Measurements from ENCODE around the gene RANBP6.

Gene RANBP6

GRCh38 chr9:5976674-5977397 lies 38.6 kb downstream of the RANBP6 start:
- ChIA-PET POLR2A (no interaction called here), CTCF (interaction anchor here (0.6 to 1.7 kb wide), 3 partner anchors 13 to 329 kb away, joined by 4 to 8 read pairs (median 4); no protein-coding TSS in a partner anchor)
- no peak overlapping the region for H3K27ac ChIP-seq (ENCODE audit: extremely low read depth, low read depth, low read length)
- 0 out of 2 replicates have a peak, but pooled peaks have one; percentile 37 for TF ChIP-seq PRDM1 (tag by site-specific recombination; IDR thresholded peaks at IDR 0.05)
- TF ChIP-seq ZNF132 (tag by site-specific recombination; IDR thresholded peaks at IDR 0.05; ENCODE audit: borderline replicate concordance) = no peak
- no peaks in the 10 kb centered on the region for H3K9me3 ChIP-seq (ENCODE audit: control insufficient read depth, insufficient read depth, low read depth, low read length)
- H3K4me1 ChIP-seq (ENCODE audit: control insufficient read depth, insufficient read depth, low read length) = no peaks in the 10 kb centered on the region
- H3K4me3 ChIP-seq (ENCODE audit: low read depth, low read length) = no peak overlapping the region
- peaks cover 3 to 4% of the 10 kb centered on the region in 2 experiments; a peak in 2 of 3 replicates for H3K36me3 ChIP-seq (ENCODE audit: control insufficient read depth in 2 of 2, insufficient read depth in 1 of 2, low read length in 2 of 2)

GRCh38 chr9:5971740-5972139 lies 43.7 kb downstream of the RANBP6 start:
- Histone ChIP-seq H3K4me1 (ENCODE audit: control insufficient read depth, insufficient read depth, low read length) (no peaks in the 10 kb centered on the region), H3K4me3 (ENCODE audit: low read depth, low read length) (no peak overlapping the region), H3K36me3 (ENCODE audit: control insufficient read depth in 2 of 2, insufficient read depth in 1 of 2, low read length in 2 of 2) (peaks cover 0 to 12% of the 10 kb centered on the region in 2 experiments; a peak in 1 of 3 replicates), H3K9me3 (ENCODE audit: control insufficient read depth, insufficient read depth, low read depth, low read length) (no peaks in the 10 kb centered on the region), H3K27ac (ENCODE audit: extremely low read depth, low read depth, low read length) (no peak overlapping the region)
- ChIA-PET POLR2A (interaction anchor here (1.6 kb wide), 1 partner anchor 36 kb away, joined by 5 read pairs; a partner anchor contains a TSS), CTCF (interaction anchor here (1.4 kb wide), 1 partner anchor 52 kb away, joined by 3 read pairs; no protein-coding TSS in a partner anchor)
- no peak for TF ChIP-seq ZNF132 (tag by site-specific recombination; IDR thresholded peaks at IDR 0.05; ENCODE audit: borderline replicate concordance)
- no peak for TF ChIP-seq ZNF433 (tag by site-specific recombination; IDR thresholded peaks at IDR 0.05; ENCODE audit: low read depth)
- TF ChIP-seq ZNF670 (tag by site-specific recombination; IDR thresholded peaks at IDR 0.05; ENCODE audit: low read depth) = no peak
- TF ChIP-seq ZXDB (tag by site-specific recombination; IDR thresholded peaks at IDR 0.05) = no peak
- TF ChIP-seq ZNF629 (tag by site-specific recombination; IDR thresholded peaks at IDR 0.05) = no peak
- TF ChIP-seq ZNF202 (tag by site-specific recombination; IDR thresholded peaks at IDR 0.05; ENCODE audit: borderline replicate concordance) = no peak
- no peak for TF ChIP-seq ZNF521 (tag by site-specific recombination; IDR thresholded peaks at IDR 0.05)
- TF ChIP-seq OVOL3 (tag by site-specific recombination; IDR thresholded peaks at IDR 0.05) = no peak
- TF ChIP-seq ZNF600 (tag by site-specific recombination; IDR thresholded peaks at IDR 0.05) = no peak
